Panc1 (cell line): ENCODE data around the gene MMP23B. TPM values are rescaled to one million over a fixed set of nuclear protein-coding genes. Genes with fewer than 3 reads are reported as not detected.

ENCODE experiments used
- ATAC-seq: fragments of 200-7000 bp; cut with Tn5 transposase; 2 replicates; pipeline ENCODE4 v1.9.1; 2020; ENCODE audit warnings: mild to moderate bottlenecking, moderate library complexity
- BruUV-seq: library from RNA; stranded (reverse); fragments of 400-500 nt; replicated peaks from 2 replicates; lab custom pipeline; 2021; lab: Mats Ljungman, UMichigan
- CTCF ChIA-PET: fragments of 300-600 bp; sonication (Branson Sonifier 250); formaldehyde crosslinking; loops from one replicate; lab custom pipeline; 2022; ENCODE audit warnings: antibody characterized with exemption; lab: Charles Lee
- POLR2A ChIA-PET: fragments of 300-600 bp; sonication (Branson Sonifier 250); formaldehyde crosslinking; loops from one replicate; lab custom pipeline; 2022; ENCODE audit warnings: antibody characterized with exemption; lab: Charles Lee
- DNase-seq: peaks from one replicate; pipeline ENCODE4 v3.0.0-alpha.2; 2010; ENCODE audit warnings: low read depth, low spot score
- H3K27ac ChIP-seq: 2 replicates; pipeline ENCODE4 v1.5.1; 2011; ENCODE audit warnings: mild to moderate bottlenecking, low read length, inconsistent platforms
- H3K27me3 ChIP-seq: fragments of 200-500 bp; sonication (Bioruptor generic); 2 replicates; pipeline ENCODE4 v1.6.0; 2014; ENCODE audit warnings: low read length, inconsistent platforms; ENCODE audit not compliant: control insufficient read depth, insufficient read depth
- H3K36me3 ChIP-seq: fragments of 200-500 bp; sonication (Bioruptor generic); 2 replicates; pipeline ENCODE4 v1.5.1; 2014; ENCODE audit warnings: inconsistent platforms, mild to moderate bottlenecking, low read length, moderate library complexity; ENCODE audit not compliant: control insufficient read depth, insufficient read depth
- H3K4me1 ChIP-seq: 2 replicates; pipeline ENCODE4 v1.5.1; 2011; ENCODE audit warnings: inconsistent platforms, mild to moderate bottlenecking, low read length, moderate library complexity; ENCODE audit not compliant: control insufficient read depth, insufficient read depth
- H3K4me3 ChIP-seq, 2 experiments: 2 replicates each; pipeline ENCODE4 v1.5.1; 2011 to 2012; ENCODE audit warnings: low read depth in 2 of 2, low read length in 2 of 2, mild to moderate bottlenecking in 2 of 2, inconsistent platforms in 1 of 2, moderate library complexity in 1 of 2
- H3K9me3 ChIP-seq: fragments of 200-500 bp; sonication (Bioruptor generic); 2 replicates; pipeline ENCODE4 v1.5.1; 2014; ENCODE audit warnings: low read depth, mild to moderate bottlenecking, inconsistent platforms, low read length, moderate library complexity; ENCODE audit not compliant: control insufficient read depth, insufficient read depth
- CTCF ChIP-seq: fragments of 450-650 bp; IDR thresholded peaks from 2 replicates; pipeline ENCODE4 v1.5.1; 2017; ENCODE audit warnings: mild to moderate bottlenecking
- POLR2AphosphoS5 ChIP-seq: IDR thresholded peaks from 2 replicates; pipeline ENCODE4 v1.6.1; 2012; ENCODE audit warnings: mild to moderate bottlenecking, low read depth, low read length, moderate library complexity
- REST ChIP-seq, 2 experiments: IDR thresholded peaks; 2 replicates each; pipeline ENCODE4 v1.6.1; 2011 to 2012; ENCODE audit warnings: low read depth in 2 of 2, control low read depth in 1 of 2, low read length in 1 of 2, mild to moderate bottlenecking in 1 of 2, moderate library complexity in 1 of 2; ENCODE audit not compliant: insufficient read depth in 1 of 2
- SIN3A ChIP-seq: IDR thresholded peaks from 2 replicates; pipeline ENCODE4 v1.6.1; 2012; ENCODE audit warnings: low read depth, mild to moderate bottlenecking, low read length, moderate library complexity, borderline replicate concordance; ENCODE audit not compliant: insufficient read depth
- TCF7L2 ChIP-seq: IDR thresholded peaks from 2 replicates; pipeline ENCODE4 v1.6.1; 2011; ENCODE audit warnings: mild to moderate bottlenecking, low read depth, low read length, inconsistent platforms
- in situ Hi-C: cut with HindIII; loops from 2 replicates; pipeline ENCODE4 v1.10.0; 2016; ENCODE audit warnings: low sequenced_read_pairs, low pct_unique_long_range_greater_than_20kb
- intact Hi-C: fragments of 100-400 bp; cut with micrococcal nuclease; formaldehyde crosslinking; loops from one replicate; pipeline ENCODE4 v1.10.0; 2022; ENCODE audit not compliant: unreplicated experiment
- total RNA-seq: library from RNA; stranded (reverse); gene quantifications from one replicate; pipeline ENCODE4 v1.2.1, GENCODE V29; 2021; ENCODE audit not compliant: unreplicated experiment

Gene MMP23B
- total RNA-seq, 1 experiment from 2014 or later = 5.0 TPM

GRCh38 chr1:1625404-1625775 is 6.6 kb upstream of the MMP23B start:
- Histone ChIP-seq H3K27ac (no peak overlapping the region), H3K27me3 (no peaks in the 10 kb centered on the region), H3K36me3 (no peaks in the 10 kb centered on the region), H3K4me1 (no peaks in the 10 kb centered on the region), H3K4me3 (no peak overlapping the region), H3K9me3 (no peaks in the 10 kb centered on the region)
- TF ChIP-seq CTCF (no peak), REST (IDR thresholded peaks at IDR 0.05; ENCODE audit: insufficient read depth in 1 of 2, low read depth in 2 of 2, low read length in 1 of 2) (no peak), POLR2AphosphoS5 (no peak), TCF7L2 (no peak), SIN3A (no peak)
- ATAC-seq (no peak), DNase-seq (no peak)
- BruUV-seq = no TSS peak
- in situ Hi-C loops = no loop called here
- POLR2A ChIA-PET = no interaction called here
- CTCF ChIA-PET = no interaction called here
- intact Hi-C loops = no loop called here

GRCh38 chr1:1625824-1626206 is 6.2 kb upstream of the MMP23B start:
- ChIA-PET CTCF (interaction anchor here (0.5 kb wide), 1 partner anchor 17 kb away, joined by 6 read pairs; no protein-coding TSS in a partner anchor), POLR2A (no interaction called here)
- no peak for DNase-seq
- Histone ChIP-seq H3K27me3 (no peaks in the 10 kb centered on the region), H3K4me3 (no peak overlapping the region), H3K27ac (no peak overlapping the region), H3K36me3 (no peaks in the 10 kb centered on the region), H3K9me3 (no peaks in the 10 kb centered on the region), H3K4me1 (no peaks in the 10 kb centered on the region)
- BruUV-seq = no TSS peak
- TF ChIP-seq POLR2AphosphoS5 = no peak
- TF ChIP-seq TCF7L2 = no peak
- TF ChIP-seq REST (IDR thresholded peaks at IDR 0.05; ENCODE audit: insufficient read depth in 1 of 2, low read depth in 2 of 2, low read length in 1 of 2) = no peak
- TF ChIP-seq CTCF = no peak
- no peak for ATAC-seq
- in situ Hi-C loops (no loop called here), intact Hi-C loops (no loop called here)
